Astrocyte of the hippocampus (primary cell): Measurements from ENCODE around the gene ANKDD1A.

Experiments
- DNase-seq: peaks from one replicate; pipeline ENCODE4 v3.0.0; 2011; ENCODE audit warnings: low read depth, low spot score

ANKDD1A gene

GRCh38 chr15:64911311-64912186, at the start of gene ANKDD1A:
TSS of gene ANKDD1A (plus strand) at chr15:64911902. CDS start at chr15:64911931, 29 bp downstream.
- peak; percentile 84 for DNase-seq

- DNase-seq: no peak
Measured at GRCh38 chr15:64861960-64862359, 49.7 kb upstream of the ANKDD1A start.

- no peak for DNase-seq
Measured at GRCh38 chr15:64862408-64862807, 49.3 kb upstream of the ANKDD1A start.

- DNase-seq: no peak
Measured at GRCh38 chr15:64864068-64864467, 47.6 kb upstream of the ANKDD1A start.

- no peak for DNase-seq
Measured at GRCh38 chr15:64865126-64865997, 46.3 kb upstream of the ANKDD1A start.

- DNase-seq: peak; percentile 82
Measured at GRCh38 chr15:64865998-64866520, 45.6 kb upstream of the ANKDD1A start.

DNA sequence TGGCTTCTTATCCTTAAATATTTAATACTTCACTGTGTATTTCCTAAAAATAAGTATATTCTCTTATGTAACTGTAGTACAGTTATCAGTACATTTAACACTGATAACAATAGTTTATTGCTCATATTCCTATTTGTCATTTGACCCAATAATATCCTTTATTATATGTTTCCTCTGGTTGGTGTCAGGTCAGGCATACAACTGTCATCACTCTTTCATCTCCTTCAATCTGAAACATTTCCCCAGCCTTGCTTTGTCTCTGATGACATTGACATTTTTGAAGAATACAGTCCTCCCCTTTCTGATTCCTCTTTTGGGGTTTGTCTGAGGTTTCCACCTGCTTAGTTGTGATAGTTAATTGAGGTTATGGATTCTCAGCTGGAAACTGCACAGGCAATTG, 42.2 kb upstream of the ANKDD1A start:
- DNase-seq: no peak

DNA sequence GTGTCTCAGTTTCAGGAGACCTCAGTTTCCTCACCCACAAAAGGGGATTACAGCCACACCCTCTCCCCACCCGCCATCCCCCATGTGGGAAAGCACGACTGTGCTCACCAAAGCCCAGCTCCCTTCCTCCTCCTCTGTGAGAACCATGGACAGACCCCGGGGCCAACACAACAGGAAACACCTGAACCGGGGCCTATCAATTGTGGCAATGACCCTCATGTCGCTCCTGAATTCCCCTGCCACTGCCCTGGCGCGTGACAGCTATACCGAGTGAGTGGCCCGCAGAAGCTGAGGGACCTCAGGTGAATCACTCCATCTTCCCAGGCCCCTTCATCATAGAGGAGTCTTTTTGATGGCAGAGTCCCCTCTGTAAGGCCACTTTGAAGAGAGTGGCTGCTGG, 41.3 kb upstream of the ANKDD1A start:
- no peak for DNase-seq

GRCh38 chr15:64875641-64876223, 36.0 kb upstream of the ANKDD1A start:
- no peak for DNase-seq

DNA sequence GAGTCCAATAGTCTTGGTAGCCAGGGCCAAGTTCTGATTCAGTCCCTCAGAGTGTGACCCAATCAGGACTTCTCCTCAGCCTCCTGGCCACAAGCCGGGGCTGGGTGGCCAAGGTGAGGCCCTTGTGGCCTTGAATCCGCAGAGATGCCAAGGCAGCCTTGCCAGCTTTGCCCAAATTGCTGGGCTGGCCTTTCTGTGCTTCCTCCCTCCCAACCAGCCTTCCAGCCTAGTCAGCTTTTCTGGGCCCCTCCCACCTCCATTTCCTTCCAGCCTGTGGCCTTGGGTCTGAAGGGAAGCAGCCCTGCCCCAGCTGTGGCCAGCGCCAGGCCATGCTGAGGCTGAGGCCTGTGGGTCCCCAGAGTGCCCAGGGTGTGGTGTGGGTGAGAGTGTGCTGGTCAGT, 34.3 kb upstream of the ANKDD1A start:
- no peak for DNase-seq

DNA sequence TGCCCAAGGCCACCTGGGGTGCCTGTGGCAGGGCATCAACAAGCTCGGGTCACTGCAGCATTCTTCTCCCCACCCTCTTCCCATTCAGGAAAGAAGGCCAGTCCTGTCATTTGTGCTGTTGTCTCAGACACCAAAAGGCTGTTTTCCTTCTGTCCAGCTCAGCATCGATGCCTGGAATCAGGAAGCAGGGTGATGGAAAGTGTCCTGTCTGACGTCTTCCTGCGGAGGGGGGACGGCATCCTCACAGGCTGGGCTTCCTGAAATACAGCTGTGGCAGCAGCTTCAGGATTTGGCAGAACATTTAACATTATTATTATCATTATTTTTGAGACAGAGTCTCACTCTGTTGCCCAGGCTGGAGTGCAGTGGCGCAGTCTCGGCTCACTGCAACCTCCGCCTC, 33.0 kb upstream of the ANKDD1A start:
- DNase-seq: no peak

DNA sequence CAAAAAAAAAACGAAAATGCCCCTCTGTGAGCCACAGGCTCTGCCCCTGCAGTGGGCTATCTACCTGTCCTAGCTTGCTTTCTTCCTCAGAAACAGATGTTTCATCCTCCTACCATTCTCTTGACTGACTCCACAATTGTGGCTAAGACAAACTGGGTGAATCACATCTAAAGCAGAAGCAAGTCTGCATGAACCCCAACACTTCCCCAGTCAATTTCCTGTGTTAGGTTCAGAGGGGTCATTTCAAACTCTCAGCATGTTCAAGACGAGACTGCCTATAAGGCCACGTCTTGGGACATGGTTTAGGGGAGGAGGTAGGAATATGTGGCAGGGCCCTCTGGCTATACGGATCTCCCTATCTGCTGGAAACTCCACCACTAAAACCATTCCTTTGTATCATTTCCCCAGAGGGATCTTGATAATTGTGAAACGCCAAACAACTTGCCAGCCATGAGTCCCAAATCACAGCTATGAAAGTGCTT, 28.6 kb upstream of the ANKDD1A start:
- no peak for DNase-seq

GRCh38 chr15:64883997-64884511, 27.6 kb upstream of the ANKDD1A start:
- peak; percentile 85 for DNase-seq

DNA sequence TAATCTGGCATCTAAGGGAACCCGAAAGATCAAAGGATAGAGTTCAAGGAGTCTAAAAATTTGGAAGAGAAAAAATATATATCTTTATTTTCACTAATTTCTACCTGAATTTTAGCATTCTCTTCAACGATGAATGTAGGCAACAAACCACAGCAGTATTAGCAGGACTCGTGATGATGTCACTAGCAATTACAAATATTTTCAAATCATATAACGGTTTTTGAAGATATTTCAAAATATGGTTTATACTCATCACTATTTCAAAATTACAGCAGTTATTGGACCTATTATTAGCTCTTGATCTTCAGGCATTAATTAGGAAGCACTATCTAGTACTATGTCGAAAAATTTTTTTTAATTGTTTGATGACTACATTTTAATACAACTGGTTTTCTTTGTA, 27.0 kb upstream of the ANKDD1A start:
- DNase-seq: no peak

GRCh38 chr15:64888336-64888735, 23.4 kb upstream of the ANKDD1A start:
- DNase-seq: no peak

GRCh38 chr15:64891561-64891960, 20.1 kb upstream of the ANKDD1A start:
- DNase-seq: no peak

DNA sequence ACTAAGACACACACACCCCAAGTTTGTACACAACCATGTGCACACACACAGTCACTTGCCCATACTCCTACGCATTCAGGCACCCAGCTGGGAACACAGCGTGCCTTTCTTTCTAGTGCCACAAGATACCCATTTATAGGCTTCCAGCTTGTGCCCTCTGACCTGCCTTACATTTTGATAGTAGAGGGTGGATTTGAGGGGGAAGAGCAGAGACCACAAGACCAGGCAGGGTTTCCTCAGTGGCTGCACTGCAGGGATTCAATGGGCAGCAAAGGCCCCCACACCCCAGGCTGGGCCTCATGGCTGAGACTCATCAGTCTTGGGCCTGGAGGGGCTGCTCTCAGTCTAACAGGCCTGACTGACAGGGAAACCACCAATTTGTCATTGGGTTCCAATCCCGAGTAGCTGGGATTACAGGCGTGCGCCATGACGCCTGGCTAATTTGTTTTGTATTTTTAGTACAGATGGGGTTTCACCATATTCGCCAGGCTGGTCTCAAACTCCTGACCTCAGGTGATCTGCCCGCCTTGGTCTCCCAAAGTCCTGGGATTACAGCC, 18.8 kb upstream of the ANKDD1A start:
- no peak for DNase-seq

- peak; percentile 95 for DNase-seq
Measured at GRCh38 chr15:64893481-64894394, 18.0 kb upstream of the ANKDD1A start.

DNA sequence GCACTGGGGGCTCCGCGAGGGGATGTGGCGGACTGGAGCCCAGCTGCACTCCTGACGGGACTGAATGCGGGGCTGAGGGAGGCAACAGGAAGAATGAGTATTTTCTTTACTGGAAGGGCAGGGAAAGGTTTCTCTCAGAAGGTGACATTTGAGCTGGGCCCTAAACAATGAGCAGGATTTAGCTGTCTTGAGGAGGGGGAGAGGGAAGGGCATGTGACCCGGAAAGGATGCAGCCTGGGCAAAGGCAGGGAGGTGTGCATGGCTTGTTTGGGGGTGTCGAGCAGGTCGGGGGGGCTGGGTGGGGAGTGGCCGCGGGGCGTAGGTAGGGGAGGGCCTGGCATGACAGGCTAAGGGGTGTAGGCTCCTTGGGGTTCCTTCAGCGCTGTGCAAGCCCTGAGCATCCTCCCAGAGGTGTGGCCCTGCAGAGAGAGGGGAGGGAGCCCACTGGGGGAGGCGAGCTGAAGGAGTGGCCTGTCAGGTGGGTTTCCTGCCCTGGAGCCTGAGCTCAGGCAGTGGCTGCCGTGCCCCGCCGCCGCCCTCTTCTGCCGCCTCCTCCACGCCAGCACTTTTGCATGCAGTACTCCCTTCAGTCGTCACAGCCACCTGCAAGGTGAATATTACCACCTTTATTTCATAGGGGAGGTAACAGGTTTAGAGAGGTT, 17.2 kb upstream of the ANKDD1A start:
- no peak for DNase-seq
